Effector memory CD8-positive, alpha-beta T cell (primary cell): ENCODE data around the gene HDAC7.
A peak's percentile ranks its signal among the peaks of the same experiment; 100 is the strongest.

Experiments used
- ATAC-seq: fragments of 150-1000 bp; cut with Tn5 transposase; replicated peaks from 2 replicates; pipeline ENCODE4 v1.10.0; 2021; ENCODE audit warnings: mild to moderate bottlenecking, moderate library complexity
- DNase-seq, 3 experiments: peaks; one replicate each; pipeline ENCODE4 v3.0.0; 2021
- H3K27ac Mint-ChIP-seq, 2 donors: one replicate each; pipeline ENCODE4 v1.8.0; 2022; ENCODE audit warnings: mild to moderate bottlenecking in 2 of 2, mixed read lengths in 2 of 2, moderate library complexity in 2 of 2
- H3K27me3 Mint-ChIP-seq, 2 donors: one replicate each; pipeline ENCODE4 v1.8.0; 2022; ENCODE audit warnings: mixed read lengths in 2 of 2
- H3K36me3 Mint-ChIP-seq: one replicate; pipeline ENCODE4 v1.8.0; 2022; ENCODE audit warnings: mild to moderate bottlenecking, moderate library complexity, mixed read lengths; ENCODE audit not compliant: insufficient read depth
- H3K4me1 Mint-ChIP-seq, 2 donors: one replicate each; pipeline ENCODE4 v1.8.0; 2022; ENCODE audit warnings: low read depth in 2 of 2, mixed read lengths in 2 of 2
- H3K4me3 Mint-ChIP-seq, 2 donors: one replicate each; pipeline ENCODE4 v1.8.0; 2022; ENCODE audit warnings: mild to moderate bottlenecking in 2 of 2, mixed read lengths in 2 of 2, moderate library complexity in 2 of 2
- H3K9me3 Mint-ChIP-seq, 2 donors: one replicate each; pipeline ENCODE4 v1.8.0; 2022; ENCODE audit warnings: mixed read lengths in 2 of 2

Gene HDAC7

GRCh38 chr12:47755655-47756562 lies 63.8 kb downstream of the HDAC7 start:
- peaks cover 19 to 20% of the 10 kb centered on the region in 2 donors for H3K4me1 Mint-ChIP-seq
- H3K27me3 Mint-ChIP-seq, result no peaks in the 10 kb centered on the region
- ATAC-seq, result peak; percentile 28
- no peaks in the 10 kb centered on the region for H3K9me3 Mint-ChIP-seq
- no peak for DNase-seq
- peak overlapping the region; percentile 26 to 33 for H3K4me3 Mint-ChIP-seq
- no peaks in the 10 kb centered on the region for H3K36me3 Mint-ChIP-seq
- peak overlapping the region; percentile 1 to 81 for H3K27ac Mint-ChIP-seq

- peak; percentile 24 for ATAC-seq
- peaks cover 19 to 20% of the 10 kb centered on the region in 2 donors for H3K4me1 Mint-ChIP-seq
- peaks cover 3 to 5% of the 10 kb centered on the region in 2 donors for H3K27me3 Mint-ChIP-seq
- peak overlapping the region; percentile 1 to 81 for H3K27ac Mint-ChIP-seq
- DNase-seq, result no peak
- no peaks in the 10 kb centered on the region for H3K36me3 Mint-ChIP-seq
- H3K4me3 Mint-ChIP-seq, result peak overlapping the region in 1 of 2 donors; percentile 26
- H3K9me3 Mint-ChIP-seq, result no peaks in the 10 kb centered on the region
Observed at GRCh38 chr12:47754881-47755280, 64.8 kb downstream of the HDAC7 start.

GRCh38 chr12:47754126-47754525 lies 65.6 kb downstream of the HDAC7 start:
- no peak for DNase-seq
- Mint-ChIP-seq H3K36me3 (no peaks in the 10 kb centered on the region), H3K4me3 (no peak overlapping the region), H3K9me3 (no peaks in the 10 kb centered on the region), H3K27ac (no peak overlapping the region), H3K4me1 (peaks cover 19% of the 10 kb centered on the region in 2 donors), H3K27me3 (peaks cover 6 to 12% of the 10 kb centered on the region in 2 donors)
- no peak for ATAC-seq

- ATAC-seq (no peak), DNase-seq (no peak)
- Mint-ChIP-seq H3K9me3 (no peaks in the 10 kb centered on the region), H3K4me3 (no peak overlapping the region), H3K27me3 (peaks cover 6 to 20% of the 10 kb centered on the region in 2 donors), H3K4me1 (peaks cover 17% of the 10 kb centered on the region in 2 donors), H3K27ac (no peak overlapping the region), H3K36me3 (no peaks in the 10 kb centered on the region)
Observed at GRCh38 chr12:47753021-47754001, 66.4 kb downstream of the HDAC7 start.

GRCh38 chr12:47752552-47752951 lies 67.2 kb downstream of the HDAC7 start:
- H3K9me3 Mint-ChIP-seq, result no peaks in the 10 kb centered on the region
- peaks cover 14 to 15% of the 10 kb centered on the region in 2 donors for H3K4me1 Mint-ChIP-seq
- peaks cover 6 to 23% of the 10 kb centered on the region in 2 donors for H3K27me3 Mint-ChIP-seq
- no peaks in the 10 kb centered on the region for H3K36me3 Mint-ChIP-seq
- H3K4me3 Mint-ChIP-seq, result no peak overlapping the region
- DNase-seq (no peak), ATAC-seq (no peak)
- no peak overlapping the region for H3K27ac Mint-ChIP-seq

- H3K4me1 Mint-ChIP-seq, result peaks cover 14 to 15% of the 10 kb centered on the region in 2 donors
- H3K36me3 Mint-ChIP-seq, result no peaks in the 10 kb centered on the region
- ATAC-seq (no peak), DNase-seq (no peak)
- no peaks in the 10 kb centered on the region for H3K9me3 Mint-ChIP-seq
- H3K27me3 Mint-ChIP-seq, result peaks cover 8 to 23% of the 10 kb centered on the region in 2 donors
- no peak overlapping the region for H3K27ac Mint-ChIP-seq
- no peak overlapping the region for H3K4me3 Mint-ChIP-seq
Observed at GRCh38 chr12:47752121-47752520, 67.6 kb downstream of the HDAC7 start.

- no peaks in the 10 kb centered on the region for H3K36me3 Mint-ChIP-seq
- peaks cover 14 to 25% of the 10 kb centered on the region in 2 donors for H3K27me3 Mint-ChIP-seq
- H3K27ac Mint-ChIP-seq, result no peak overlapping the region
- ATAC-seq, result no peak
- no peaks in the 10 kb centered on the region for H3K9me3 Mint-ChIP-seq
- no peak for DNase-seq
- peaks cover 14 to 15% of the 10 kb centered on the region in 2 donors for H3K4me1 Mint-ChIP-seq
- H3K4me3 Mint-ChIP-seq, result no peak overlapping the region
Observed at GRCh38 chr12:47751561-47751960, 68.1 kb downstream of the HDAC7 start.

- H3K4me1 Mint-ChIP-seq, result peaks cover 12 to 13% of the 10 kb centered on the region in 2 donors
- DNase-seq (no peak), ATAC-seq (no peak)
- H3K27me3 Mint-ChIP-seq, result peaks cover 18 to 31% of the 10 kb centered on the region in 2 donors
- no peaks in the 10 kb centered on the region for H3K36me3 Mint-ChIP-seq
- no peaks in the 10 kb centered on the region for H3K9me3 Mint-ChIP-seq
- H3K4me3 Mint-ChIP-seq, result no peak overlapping the region
- H3K27ac Mint-ChIP-seq, result no peak overlapping the region
Observed at GRCh38 chr12:47750916-47751470, 68.7 kb downstream of the HDAC7 start.

- DNase-seq (no peak), ATAC-seq (no peak)
- Mint-ChIP-seq H3K4me1 (peaks cover 5 to 6% of the 10 kb centered on the region in 2 donors), H3K4me3 (no peak overlapping the region), H3K27ac (no peak overlapping the region), H3K27me3 (peaks cover 18 to 38% of the 10 kb centered on the region in 2 donors), H3K36me3 (no peaks in the 10 kb centered on the region), H3K9me3 (no peaks in the 10 kb centered on the region)
Observed at GRCh38 chr12:47750229-47750798, 69.4 kb downstream of the HDAC7 start.

GRCh38 chr12:47748899-47749298 lies 70.8 kb downstream of the HDAC7 start:
- Mint-ChIP-seq H3K27me3 (peaks cover 26 to 52% of the 10 kb centered on the region in 2 donors), H3K9me3 (no peaks in the 10 kb centered on the region), H3K4me1 (peaks cover 0 to under 1% of the 10 kb centered on the region in 2 donors), H3K4me3 (no peak overlapping the region), H3K36me3 (no peaks in the 10 kb centered on the region), H3K27ac (no peak overlapping the region)
- DNase-seq (no peak), ATAC-seq (no peak)

- no peaks in the 10 kb centered on the region for H3K9me3 Mint-ChIP-seq
- ATAC-seq, result no peak
- no peak for DNase-seq
- H3K4me3 Mint-ChIP-seq, result no peak overlapping the region
- no peaks in the 10 kb centered on the region for H3K36me3 Mint-ChIP-seq
- H3K27ac Mint-ChIP-seq, result no peak overlapping the region
- peaks cover 31 to 56% of the 10 kb centered on the region in 2 donors for H3K27me3 Mint-ChIP-seq
- H3K4me1 Mint-ChIP-seq, result peaks cover 4% of the 10 kb centered on the region in 2 donors
Observed at GRCh38 chr12:47748507-47748828, 71.2 kb downstream of the HDAC7 start.

GRCh38 chr12:47747596-47748506 lies 71.9 kb downstream of the HDAC7 start:
- H3K4me1 Mint-ChIP-seq, result peaks cover 4 to 7% of the 10 kb centered on the region in 2 donors
- ATAC-seq, result no peak
- no peak for DNase-seq

More at GRCh38 chr12:47747596-47748506, 71.9 kb downstream of the HDAC7 start:
- H3K4me3 Mint-ChIP-seq, result no peak overlapping the region
- peaks cover 35 to 61% of the 10 kb centered on the region in 2 donors for H3K27me3 Mint-ChIP-seq
- H3K9me3 Mint-ChIP-seq, result no peaks in the 10 kb centered on the region
- H3K36me3 Mint-ChIP-seq, result no peaks in the 10 kb centered on the region
- H3K27ac Mint-ChIP-seq, result no peak overlapping the region
